H9 (cell line): Measurements from ENCODE around the gene SNRPF. TPM values are rescaled to one million over a fixed set of nuclear protein-coding genes. Genes with fewer than 3 reads are reported as not detected.

Source experiments
- DNase-seq: peaks from one replicate; pipeline ENCODE4 v3.0.0-alpha.2; 2017
- H2AFZ ChIP-seq: one replicate; pipeline ENCODE4 v1.6.1; 2013; ENCODE audit warnings: mild to moderate bottlenecking, low read length, control low read depth, moderate library complexity
- H2AK5ac ChIP-seq: 2 replicates; pipeline ENCODE4 v1.6.1; 2013; ENCODE audit warnings: low read length, control low read depth, mixed read lengths; ENCODE audit not compliant: insufficient read length
- H2BK120ac ChIP-seq: one replicate; pipeline ENCODE4 v1.6.1; 2013; ENCODE audit warnings: low read depth, mild to moderate bottlenecking, low read length, control low read depth, inconsistent platforms; ENCODE audit not compliant: poor library complexity, severe bottlenecking
- H2BK12ac ChIP-seq: 2 replicates; pipeline ENCODE4 v1.6.1; 2013; ENCODE audit warnings: low read length, control low read depth, mixed read lengths, low read depth; ENCODE audit not compliant: insufficient read length
- H2BK15ac ChIP-seq: 2 replicates; pipeline ENCODE4 v1.6.1; 2013; ENCODE audit warnings: low read depth, low read length, control low read depth
- H2BK20ac ChIP-seq: one replicate; pipeline ENCODE4 v1.6.1; 2013; ENCODE audit warnings: low read depth, mild to moderate bottlenecking, low read length, control low read depth, inconsistent platforms; ENCODE audit not compliant: poor library complexity, severe bottlenecking
- H2BK5ac ChIP-seq: 2 replicates; pipeline ENCODE4 v1.6.1; 2013; ENCODE audit warnings: low read length, control low read depth, mixed read lengths; ENCODE audit not compliant: insufficient read length
- H3K14ac ChIP-seq: 2 replicates; pipeline ENCODE4 v1.6.1; 2013; ENCODE audit warnings: low read length, control low read depth; ENCODE audit not compliant: insufficient read depth
- H3K18ac ChIP-seq: 2 replicates; pipeline ENCODE4 v1.6.1; 2013; ENCODE audit warnings: low read depth, mild to moderate bottlenecking, mixed read lengths, low read length, control low read depth; ENCODE audit not compliant: insufficient read length
- H3K23ac ChIP-seq: 2 replicates; pipeline ENCODE4 v1.6.1; 2013; ENCODE audit warnings: low read length, control low read depth, mixed read lengths, low read depth; ENCODE audit not compliant: insufficient read length
- H3K23me2 ChIP-seq: 2 replicates; pipeline ENCODE4 v1.6.1; 2013; ENCODE audit warnings: low read depth, mild to moderate bottlenecking, mixed read lengths, low read length, control low read depth; ENCODE audit not compliant: insufficient read length, poor library complexity, severe bottlenecking
- H3K27ac ChIP-seq: 2 replicates; pipeline ENCODE4 v1.5.1; 2013; ENCODE audit warnings: low read length, control low read depth, mixed read lengths, low read depth; ENCODE audit not compliant: insufficient read length
- H3K27me3 ChIP-seq: 2 replicates; pipeline ENCODE4 v1.6.1; 2013; ENCODE audit warnings: low read length, control low read depth, inconsistent platforms; ENCODE audit not compliant: insufficient read depth
- H3K4ac ChIP-seq: 2 replicates; pipeline ENCODE4 v1.6.1; 2013; ENCODE audit warnings: low read depth, mild to moderate bottlenecking, control low read depth, inconsistent platforms, low read length, moderate library complexity
- H3K4me1 ChIP-seq: 2 replicates; pipeline ENCODE4 v1.6.1; 2013; ENCODE audit warnings: low read length, control low read depth, inconsistent platforms; ENCODE audit not compliant: insufficient read depth
- H3K4me2 ChIP-seq: 2 replicates; pipeline ENCODE4 v1.6.1; 2013; ENCODE audit warnings: low read length, control low read depth, mixed read lengths; ENCODE audit not compliant: insufficient read length, insufficient read depth
- H3K56ac ChIP-seq: 2 replicates; pipeline ENCODE4 v1.6.1; 2013; ENCODE audit warnings: low read depth, mild to moderate bottlenecking, mixed read lengths, low read length, control low read depth; ENCODE audit not compliant: insufficient read length
- H3K79me1 ChIP-seq: 2 replicates; pipeline ENCODE4 v1.6.1; 2013; ENCODE audit warnings: low read depth, mild to moderate bottlenecking, moderate library complexity, low read length, control low read depth, inconsistent platforms; ENCODE audit not compliant: insufficient read depth, poor library complexity, severe bottlenecking
- H3K79me2 ChIP-seq: 2 replicates; pipeline ENCODE4 v1.6.1; 2013; ENCODE audit warnings: low read length, control low read depth, inconsistent platforms; ENCODE audit not compliant: insufficient read depth
- H3K9ac ChIP-seq: 2 replicates; pipeline ENCODE4 v1.6.1; 2013; ENCODE audit warnings: low read length, control low read depth, mixed read lengths; ENCODE audit not compliant: insufficient read length; ENCODE audit errors: extremely low read depth
- H3K9me3 ChIP-seq: one replicate; pipeline ENCODE4 v1.6.1; 2013; ENCODE audit warnings: low read depth, low read length, inconsistent platforms; ENCODE audit not compliant: control insufficient read depth
- H3T11ph ChIP-seq: one replicate; pipeline ENCODE4 v1.6.1; 2013; ENCODE audit warnings: mild to moderate bottlenecking, low read length, control low read depth, inconsistent platforms
- H4K20me1 ChIP-seq: one replicate; pipeline ENCODE4 v1.6.1; 2013; ENCODE audit not compliant: control insufficient read depth, insufficient read length, insufficient read depth
- H4K5ac ChIP-seq: 2 replicates; pipeline ENCODE4 v1.6.1; 2013; ENCODE audit warnings: low read depth, mild to moderate bottlenecking, mixed read lengths, low read length, control low read depth; ENCODE audit not compliant: insufficient read length
- H4K8ac ChIP-seq: replicated peaks from 2 replicates; pipeline ENCODE4 v1.6.1; 2013; ENCODE audit warnings: low read length, control low read depth, mixed read lengths, low read depth; ENCODE audit not compliant: insufficient read length
- H4K91ac ChIP-seq: 2 replicates; pipeline ENCODE4 v1.6.1; 2013; ENCODE audit warnings: low read depth, mild to moderate bottlenecking, moderate library complexity, mixed read lengths, low read length, control low read depth; ENCODE audit not compliant: insufficient read length
- H3K27ac Mint-ChIP-seq, 3 experiments: 2 replicates in 2 of 3; 3 replicates in 1 of 3; pipeline ENCODE4 v1.8.0; 2020 to 2021; ENCODE audit warnings: mixed read lengths in 3 of 3, mild to moderate bottlenecking in 1 of 3, moderate library complexity in 1 of 3
- H3K27me3 Mint-ChIP-seq: 2 replicates; pipeline ENCODE4 v1.8.0; 2021; ENCODE audit warnings: low read depth, mild to moderate bottlenecking, moderate library complexity, mixed read lengths
- H3K36me3 Mint-ChIP-seq, 3 experiments: 2 replicates in 2 of 3; 3 replicates in 1 of 3; pipeline ENCODE4 v1.8.0; 2020 to 2021; ENCODE audit warnings: low read depth in 3 of 3, mixed read lengths in 3 of 3; ENCODE audit not compliant: insufficient read depth in 1 of 3
- H3K4me1 Mint-ChIP-seq, 2 experiments: 2 replicates each; pipeline ENCODE4 v1.8.0; 2020; ENCODE audit warnings: mixed read lengths in 2 of 2
- H3K4me3 Mint-ChIP-seq, 2 experiments: 2 replicates in 1 of 2; 3 replicates in 1 of 2; pipeline ENCODE4 v1.8.0; 2020 to 2021; ENCODE audit warnings: mild to moderate bottlenecking in 2 of 2, mixed read lengths in 2 of 2, moderate library complexity in 1 of 2
- H3K9me3 Mint-ChIP-seq, 2 experiments: 2 replicates in 1 of 2; 3 replicates in 1 of 2; pipeline ENCODE4 v1.8.0; 2020; ENCODE audit warnings: mild to moderate bottlenecking in 2 of 2, mixed read lengths in 2 of 2, moderate library complexity in 1 of 2
- WGBS: extraction: QIAGEN DNeasy Blood & Tissue Kit; methylation state at CpG from one replicate; pipeline ENCODE4 v1.1.7; 2013; ENCODE audit warnings: missing lambda C conversion rate, low lambda C conversion rate, mixed read lengths; ENCODE audit not compliant: insufficient read length; ENCODE audit errors: extremely low coverage; 5-methylcytosine and 5-hydroxymethylcytosine counted together
- total RNA-seq: library from RNA; stranded (reverse); gene quantifications from 2 replicates; pipeline ENCODE4 v1.2.1, GENCODE V29; 2021
- TF ChIP-seq, protein P1 (sequence below): fragments of 200-600 bp; sonication (generic); conservative IDR thresholded peaks from 3 replicates; pipeline ENCODE4 v1.8.0; 2021; ENCODE audit warnings: antibody characterized with exemption, mild to moderate bottlenecking

The SNRPF gene
- total RNA-seq, 1 experiment from 2014 or later = 77.1 TPM

DNA sequence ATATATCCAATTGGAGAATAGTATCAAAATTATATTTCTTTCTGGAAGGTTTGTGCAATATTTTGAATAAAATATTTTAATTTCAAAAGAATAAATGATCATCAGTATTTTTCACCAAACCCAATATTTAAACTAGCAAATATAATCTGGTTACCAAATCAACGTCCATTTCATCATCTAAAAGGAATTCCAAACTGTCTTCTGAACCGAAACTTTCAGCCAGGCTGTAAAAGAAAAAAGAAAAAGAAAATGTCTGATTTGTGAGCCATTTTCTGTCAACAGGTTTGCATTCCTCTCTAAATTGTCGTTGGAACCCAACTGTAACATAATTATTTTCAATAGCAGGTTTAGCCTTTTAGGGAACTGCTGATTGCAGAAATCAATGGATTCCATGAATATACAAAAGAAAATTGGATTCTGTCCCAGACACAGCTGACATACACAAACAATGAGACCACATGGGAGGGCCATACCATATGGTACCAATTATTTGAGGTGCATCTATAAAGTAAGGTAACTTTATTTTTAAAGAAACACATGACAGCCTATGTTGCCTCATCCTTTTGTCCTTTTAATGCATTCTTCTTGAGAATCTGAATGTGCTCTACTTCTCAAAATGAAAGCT is 22.7 kb downstream of the SNRPF start:
- Histone ChIP-seq H3K23me2 (no peaks in the 10 kb centered on the region), H3K23ac (no peak overlapping the region), H3K56ac (no peak overlapping the region), H4K20me1 (no peaks in the 10 kb centered on the region), H2BK120ac (no peak overlapping the region), H4K91ac (no peak overlapping the region), H2BK15ac (no peak overlapping the region), H3K14ac (no peak overlapping the region), H3K9ac (no peak overlapping the region), H3T11ph (no peak overlapping the region), H3K27ac (no peak overlapping the region), H3K18ac (no peak overlapping the region), H2BK5ac (no peak overlapping the region), H3K4ac (no peak overlapping the region), H4K5ac (no peak overlapping the region), H3K4me1 (no peaks in the 10 kb centered on the region), H2BK20ac (no peak overlapping the region), H3K79me1 (no peaks in the 10 kb centered on the region), H3K4me2 (no peak overlapping the region), H2AK5ac (no peak overlapping the region), H3K27me3 (no peaks in the 10 kb centered on the region), H3K9me3 (no peaks in the 10 kb centered on the region), H2BK12ac (no peak overlapping the region), H4K8ac (no peak overlapping the region), H2AFZ (no peak overlapping the region), H3K79me2 (no peaks in the 10 kb centered on the region)
- no peaks in the 10 kb centered on the region for H3K4me1 Mint-ChIP-seq
- H3K27ac Mint-ChIP-seq = no peak overlapping the region
- no peak overlapping the region for H3K4me3 Mint-ChIP-seq
- no peaks in the 10 kb centered on the region for H3K27me3 Mint-ChIP-seq
- TF ChIP-seq, protein P1, sequence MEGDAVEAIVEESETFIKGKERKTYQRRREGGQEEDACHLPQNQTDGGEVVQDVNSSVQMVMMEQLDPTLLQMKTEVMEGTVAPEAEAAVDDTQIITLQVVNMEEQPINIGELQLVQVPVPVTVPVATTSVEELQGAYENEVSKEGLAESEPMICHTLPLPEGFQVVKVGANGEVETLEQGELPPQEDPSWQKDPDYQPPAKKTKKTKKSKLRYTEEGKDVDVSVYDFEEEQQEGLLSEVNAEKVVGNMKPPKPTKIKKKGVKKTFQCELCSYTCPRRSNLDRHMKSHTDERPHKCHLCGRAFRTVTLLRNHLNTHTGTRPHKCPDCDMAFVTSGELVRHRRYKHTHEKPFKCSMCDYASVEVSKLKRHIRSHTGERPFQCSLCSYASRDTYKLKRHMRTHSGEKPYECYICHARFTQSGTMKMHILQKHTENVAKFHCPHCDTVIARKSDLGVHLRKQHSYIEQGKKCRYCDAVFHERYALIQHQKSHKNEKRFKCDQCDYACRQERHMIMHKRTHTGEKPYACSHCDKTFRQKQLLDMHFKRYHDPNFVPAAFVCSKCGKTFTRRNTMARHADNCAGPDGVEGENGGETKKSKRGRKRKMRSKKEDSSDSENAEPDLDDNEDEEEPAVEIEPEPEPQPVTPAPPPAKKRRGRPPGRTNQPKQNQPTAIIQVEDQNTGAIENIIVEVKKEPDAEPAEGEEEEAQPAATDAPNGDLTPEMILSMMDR = no peak
- peaks cover 0 to 3% (median 0%) of the 10 kb centered on the region in 3 experiments; a peak in 1 of 7 replicates for H3K36me3 Mint-ChIP-seq
- peaks cover 2% of the 10 kb centered on the region in 2 experiments; a peak in 2 of 5 replicates for H3K9me3 Mint-ChIP-seq
- WGBS = no CpG with 5 or more reads among the region's 3 CpGs
- DNase-seq = no peak
